ENCODE data around the gene KIF4A. TPM values are rescaled to one million over a fixed set of nuclear protein-coding genes. Genes with fewer than 3 reads are reported as not detected.

Gene KIF4A
- total RNA-seq, 1 experiment from 2014 or later, result 40.3 TPM

DNA sequence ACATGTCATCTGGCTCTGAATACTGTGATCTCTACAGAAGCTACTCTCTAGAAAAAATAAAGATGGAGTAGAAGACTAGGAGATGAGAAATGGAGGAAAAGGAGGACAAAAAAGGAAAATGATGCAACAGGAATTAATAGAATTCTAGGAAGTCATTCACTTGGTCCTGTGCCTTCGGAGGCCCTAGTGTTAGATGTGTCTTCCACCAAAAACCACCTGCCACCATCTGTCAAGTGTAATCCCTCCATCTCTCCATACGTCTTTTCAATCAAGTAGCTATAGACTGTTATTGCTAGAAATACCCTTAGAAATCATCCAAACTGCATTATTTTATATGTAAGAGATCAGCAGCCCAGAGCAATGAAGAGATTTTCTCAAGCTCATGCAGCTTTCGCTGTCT, 10.8 kb upstream of the KIF4A start:
- no peaks in the 10 kb centered on the region for H3K27me3 ChIP-seq (ENCODE audit: insufficient read depth, low read length)
- no peak overlapping the region for H3K4me3 ChIP-seq (replicated peaks in 1 of 2; ENCODE audit: low read depth in 1 of 2, low read length in 2 of 2)
- no peaks in the 10 kb centered on the region for H3K36me3 ChIP-seq (ENCODE audit: control insufficient read depth in 1 of 2, insufficient read depth in 2 of 2, low read length in 2 of 2)
- H3K27ac ChIP-seq (ENCODE audit: low read depth, low read length), result no peak overlapping the region
- RAD21 ChIA-PET (ENCODE audit: low non-redundant PET in 1 of 2, low total read pairs in 2 of 2, uncharacterized antibody in 2 of 2, unreplicated experiment in 2 of 2), result no interaction called here
- POLR2A ChIA-PET, result no interaction called here
- no peak for TF ChIP-seq POLR2A (IDR thresholded peaks at IDR 0.05; ENCODE audit: borderline replicate concordance, extremely low read depth, insufficient read depth, insufficient read length)
- no peak for TF ChIP-seq EZH2 (IDR thresholded peaks at IDR 0.05)
- TF ChIP-seq, protein P1, sequence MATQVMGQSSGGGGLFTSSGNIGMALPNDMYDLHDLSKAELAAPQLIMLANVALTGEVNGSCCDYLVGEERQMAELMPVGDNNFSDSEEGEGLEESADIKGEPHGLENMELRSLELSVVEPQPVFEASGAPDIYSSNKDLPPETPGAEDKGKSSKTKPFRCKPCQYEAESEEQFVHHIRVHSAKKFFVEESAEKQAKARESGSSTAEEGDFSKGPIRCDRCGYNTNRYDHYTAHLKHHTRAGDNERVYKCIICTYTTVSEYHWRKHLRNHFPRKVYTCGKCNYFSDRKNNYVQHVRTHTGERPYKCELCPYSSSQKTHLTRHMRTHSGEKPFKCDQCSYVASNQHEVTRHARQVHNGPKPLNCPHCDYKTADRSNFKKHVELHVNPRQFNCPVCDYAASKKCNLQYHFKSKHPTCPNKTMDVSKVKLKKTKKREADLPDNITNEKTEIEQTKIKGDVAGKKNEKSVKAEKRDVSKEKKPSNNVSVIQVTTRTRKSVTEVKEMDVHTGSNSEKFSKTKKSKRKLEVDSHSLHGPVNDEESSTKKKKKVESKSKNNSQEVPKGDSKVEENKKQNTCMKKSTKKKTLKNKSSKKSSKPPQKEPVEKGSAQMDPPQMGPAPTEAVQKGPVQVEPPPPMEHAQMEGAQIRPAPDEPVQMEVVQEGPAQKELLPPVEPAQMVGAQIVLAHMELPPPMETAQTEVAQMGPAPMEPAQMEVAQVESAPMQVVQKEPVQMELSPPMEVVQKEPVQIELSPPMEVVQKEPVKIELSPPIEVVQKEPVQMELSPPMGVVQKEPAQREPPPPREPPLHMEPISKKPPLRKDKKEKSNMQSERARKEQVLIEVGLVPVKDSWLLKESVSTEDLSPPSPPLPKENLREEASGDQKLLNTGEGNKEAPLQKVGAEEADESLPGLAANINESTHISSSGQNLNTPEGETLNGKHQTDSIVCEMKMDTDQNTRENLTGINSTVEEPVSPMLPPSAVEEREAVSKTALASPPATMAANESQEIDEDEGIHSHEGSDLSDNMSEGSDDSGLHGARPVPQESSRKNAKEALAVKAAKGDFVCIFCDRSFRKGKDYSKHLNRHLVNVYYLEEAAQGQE (IDR thresholded peaks at IDR 0.05; ENCODE audit: low read depth), result no peak
- no peak for TF ChIP-seq ELF1 (IDR thresholded peaks at IDR 0.05; ENCODE audit: borderline replicate concordance, low read depth)
- TF ChIP-seq CEBPB (IDR thresholded peaks at IDR 0.05; ENCODE audit: low read depth), result no peak
- TF ChIP-seq SIN3A (IDR thresholded peaks at IDR 0.05; ENCODE audit: low read depth), result no peak
- TF ChIP-seq CBX3 (IDR thresholded peaks at IDR 0.05; ENCODE audit: low read depth), result no peak
- TF ChIP-seq TCF7L2 (IDR thresholded peaks at IDR 0.05; ENCODE audit: borderline replicate concordance, extremely low read depth, insufficient read depth, insufficient read length), result no peak
- TF ChIP-seq ZFX (IDR thresholded peaks at IDR 0.05), result no peak
- no peak for TF ChIP-seq SRF (IDR thresholded peaks at IDR 0.05; ENCODE audit: low read depth)
- no peak for TF ChIP-seq FOSL1 (IDR thresholded peaks at IDR 0.05; ENCODE audit: low read depth)
- TF ChIP-seq YY1 (IDR thresholded peaks at IDR 0.05; ENCODE audit: extremely low read depth, insufficient replicate concordance, low read depth, low read length), result no peak
- TF ChIP-seq, protein P2, sequence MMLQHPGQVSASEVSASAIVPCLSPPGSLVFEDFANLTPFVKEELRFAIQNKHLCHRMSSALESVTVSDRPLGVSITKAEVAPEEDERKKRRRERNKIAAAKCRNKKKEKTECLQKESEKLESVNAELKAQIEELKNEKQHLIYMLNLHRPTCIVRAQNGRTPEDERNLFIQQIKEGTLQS (IDR thresholded peaks at IDR 0.05), result no peak
- TF ChIP-seq RAD21 (IDR thresholded peaks at IDR 0.05; ENCODE audit: low read depth), result no peak
- TF ChIP-seq JUND (IDR thresholded peaks at IDR 0.05), result no peak
- TF ChIP-seq, protein P3, sequence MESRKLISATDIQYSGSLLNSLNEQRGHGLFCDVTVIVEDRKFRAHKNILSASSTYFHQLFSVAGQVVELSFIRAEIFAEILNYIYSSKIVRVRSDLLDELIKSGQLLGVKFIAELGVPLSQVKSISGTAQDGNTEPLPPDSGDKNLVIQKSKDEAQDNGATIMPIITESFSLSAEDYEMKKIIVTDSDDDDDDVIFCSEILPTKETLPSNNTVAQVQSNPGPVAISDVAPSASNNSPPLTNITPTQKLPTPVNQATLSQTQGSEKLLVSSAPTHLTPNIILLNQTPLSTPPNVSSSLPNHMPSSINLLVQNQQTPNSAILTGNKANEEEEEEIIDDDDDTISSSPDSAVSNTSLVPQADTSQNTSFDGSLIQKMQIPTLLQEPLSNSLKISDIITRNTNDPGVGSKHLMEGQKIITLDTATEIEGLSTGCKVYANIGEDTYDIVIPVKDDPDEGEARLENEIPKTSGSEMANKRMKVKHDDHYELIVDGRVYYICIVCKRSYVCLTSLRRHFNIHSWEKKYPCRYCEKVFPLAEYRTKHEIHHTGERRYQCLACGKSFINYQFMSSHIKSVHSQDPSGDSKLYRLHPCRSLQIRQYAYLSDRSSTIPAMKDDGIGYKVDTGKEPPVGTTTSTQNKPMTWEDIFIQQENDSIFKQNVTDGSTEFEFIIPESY (IDR thresholded peaks at IDR 0.05; ENCODE audit: extremely low read depth, insufficient replicate concordance, low read length), result no peak
- TF ChIP-seq, protein P4, sequence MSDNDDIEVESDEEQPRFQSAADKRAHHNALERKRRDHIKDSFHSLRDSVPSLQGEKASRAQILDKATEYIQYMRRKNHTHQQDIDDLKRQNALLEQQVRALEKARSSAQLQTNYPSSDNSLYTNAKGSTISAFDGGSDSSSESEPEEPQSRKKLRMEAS (IDR thresholded peaks at IDR 0.05), result no peak
- TF ChIP-seq, protein P5, sequence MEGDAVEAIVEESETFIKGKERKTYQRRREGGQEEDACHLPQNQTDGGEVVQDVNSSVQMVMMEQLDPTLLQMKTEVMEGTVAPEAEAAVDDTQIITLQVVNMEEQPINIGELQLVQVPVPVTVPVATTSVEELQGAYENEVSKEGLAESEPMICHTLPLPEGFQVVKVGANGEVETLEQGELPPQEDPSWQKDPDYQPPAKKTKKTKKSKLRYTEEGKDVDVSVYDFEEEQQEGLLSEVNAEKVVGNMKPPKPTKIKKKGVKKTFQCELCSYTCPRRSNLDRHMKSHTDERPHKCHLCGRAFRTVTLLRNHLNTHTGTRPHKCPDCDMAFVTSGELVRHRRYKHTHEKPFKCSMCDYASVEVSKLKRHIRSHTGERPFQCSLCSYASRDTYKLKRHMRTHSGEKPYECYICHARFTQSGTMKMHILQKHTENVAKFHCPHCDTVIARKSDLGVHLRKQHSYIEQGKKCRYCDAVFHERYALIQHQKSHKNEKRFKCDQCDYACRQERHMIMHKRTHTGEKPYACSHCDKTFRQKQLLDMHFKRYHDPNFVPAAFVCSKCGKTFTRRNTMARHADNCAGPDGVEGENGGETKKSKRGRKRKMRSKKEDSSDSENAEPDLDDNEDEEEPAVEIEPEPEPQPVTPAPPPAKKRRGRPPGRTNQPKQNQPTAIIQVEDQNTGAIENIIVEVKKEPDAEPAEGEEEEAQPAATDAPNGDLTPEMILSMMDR (IDR thresholded peaks at IDR 0.05 in 2 of 3, conservative IDR thresholded peaks at IDR 0.05 in 1 of 3; ENCODE audit: borderline replicate concordance in 1 of 3, insufficient read depth in 1 of 3, low read depth in 2 of 3, low read length in 2 of 3), result no peak
- no peak for TF ChIP-seq ZNF274 (IDR thresholded peaks at IDR 0.05; ENCODE audit: low read depth, low read length)
- CTCF ChIA-PET, result no interaction called here
- H3K9me2 ChIP-seq (ENCODE audit: insufficient read depth), result no peaks in the 10 kb centered on the region
- H3K79me2 ChIP-seq (ENCODE audit: insufficient read depth, low read length), result no peaks in the 10 kb centered on the region
- no peak for DNase-seq (ENCODE audit: low read depth, low spot score)
- H3K9ac ChIP-seq (ENCODE audit: low read length), result no peak overlapping the region
- no peaks in the 10 kb centered on the region for H4K20me1 ChIP-seq (ENCODE audit: insufficient read depth)
- BruUV-seq (replicated peaks), result no TSS peak
- ATAC-seq, result no peak
- no peak overlapping the region for H3K4me2 ChIP-seq (ENCODE audit: low read length)
- H2AFZ ChIP-seq (ENCODE audit: low read depth, low read length, poor library complexity, severe bottlenecking), result no peak overlapping the region
- H3K4me1 ChIP-seq (ENCODE audit: control insufficient read depth in 1 of 2, insufficient read depth in 2 of 2, low read length in 2 of 2), result no peaks in the 10 kb centered on the region
- intact Hi-C loops (cut with micrococcal nuclease), result no loop called here
- H3K9me3 ChIP-seq (ENCODE audit: control insufficient read depth in 1 of 2, insufficient read depth in 1 of 2, low read depth in 1 of 2, low read length in 2 of 2), result no peaks in the 10 kb centered on the region

Data from HCT116 (cell line).